H1 (cell line): ENCODE data around the gene SNX21. TPM values are rescaled to one million over a fixed set of nuclear protein-coding genes. Genes with fewer than 3 reads are reported as not detected.
A peak's percentile ranks its signal among the peaks of the same experiment; 100 is the strongest.

ENCODE experiments used
- CTCF ChIA-PET: fragments of 300-600 bp; sonication (Branson Sonifier 250); formaldehyde crosslinking; loops from one replicate; lab custom pipeline; 2021; ENCODE audit not compliant: partially characterized antibody; lab: Charles Lee
- POLR2A ChIA-PET: fragments of 300-600 bp; sonication (Branson Sonifier 250); formaldehyde crosslinking; loops from one replicate; lab custom pipeline; 2021; ENCODE audit warnings: inconsistent platforms; ENCODE audit not compliant: partially characterized antibody; lab: Charles Lee
- DNase-seq, 2 experiments: peaks; one replicate each; pipeline versions ENCODE4 v3.0.0 to v3.0.0-alpha.2; 2010 to 2022; ENCODE audit warnings: low spot score in 2 of 2, low read depth in 1 of 2, mixed read lengths in 1 of 2
- FAIRE-seq: peaks from 2 replicates; lab custom pipeline; 2011; peaks lifted over from hg19 to GRCh38; lab: Jason Lieb, UNC
- H2AFZ ChIP-seq: 2 replicates; pipeline ENCODE4 v1.8.1; 2012; ENCODE audit warnings: low read length, inconsistent platforms
- H2AK5ac ChIP-seq: 2 replicates; pipeline ENCODE4 v1.6.1; 2013; ENCODE audit warnings: low read depth, low read length
- H2BK120ac ChIP-seq: replicated peaks from 2 replicates; pipeline ENCODE3; 2013; ENCODE audit warnings: low read depth, low read length, inconsistent platforms
- H2BK12ac ChIP-seq: 2 replicates; pipeline ENCODE4 v1.6.1; 2013; ENCODE audit warnings: low read depth, low read length
- H2BK15ac ChIP-seq: 2 replicates; pipeline ENCODE4 v1.6.1; 2013; ENCODE audit warnings: low read length
- H2BK20ac ChIP-seq: 2 replicates; pipeline ENCODE4 v1.6.1; 2013; ENCODE audit warnings: low read length
- H2BK5ac ChIP-seq: 2 replicates; pipeline ENCODE4 v1.6.1; 2013; ENCODE audit warnings: low read depth, low read length
- H3K14ac ChIP-seq: 2 replicates; pipeline ENCODE4 v1.6.1; 2013; ENCODE audit warnings: inconsistent platforms; ENCODE audit not compliant: insufficient read length
- H3K18ac ChIP-seq: 2 replicates; pipeline ENCODE4 v1.6.1; 2013; ENCODE audit warnings: low read length; ENCODE audit errors: extremely low read depth
- H3K23ac ChIP-seq: 2 replicates; pipeline ENCODE4 v1.6.1; 2013; ENCODE audit warnings: inconsistent platforms; ENCODE audit not compliant: insufficient read length
- H3K23me2 ChIP-seq: 2 replicates; pipeline ENCODE4 v1.6.1; 2013; ENCODE audit warnings: low read depth, low read length
- H3K27ac ChIP-seq: 2 replicates; pipeline ENCODE4 v1.6.1; 2011; ENCODE audit warnings: low read depth, low read length, inconsistent platforms
- H3K27me3 ChIP-seq, 4 experiments: replicated peaks in 1 of 4; 1 replicate in 1 of 4; 2 replicates in 3 of 4; pipeline versions ENCODE4 v1.6.1 to v1.8.1; 2011 to 2013; ENCODE audit warnings: low read length in 3 of 4, mild to moderate bottlenecking in 3 of 4, inconsistent platforms in 2 of 4, mixed read lengths in 2 of 4, moderate library complexity in 1 of 4; ENCODE audit not compliant: control insufficient read depth in 3 of 4, insufficient read depth in 3 of 4; ENCODE audit errors: extremely low read depth in 1 of 4
- H3K36me3 ChIP-seq, 4 experiments: 2 replicates each; pipeline versions ENCODE4 v1.6.1 to v1.8.1; 2011 to 2013; ENCODE audit warnings: mild to moderate bottlenecking in 4 of 4, low read length in 3 of 4, moderate library complexity in 2 of 4, control low read depth in 1 of 4, inconsistent platforms in 1 of 4; ENCODE audit not compliant: insufficient read depth in 4 of 4, control insufficient read depth in 2 of 4
- H3K4ac ChIP-seq: replicated peaks from 2 replicates; pipeline ENCODE3; 2013; ENCODE audit warnings: low read length, low read depth, mixed read lengths, inconsistent platforms; ENCODE audit not compliant: insufficient read length
- H3K4me1 ChIP-seq, 4 experiments: replicated peaks in 1 of 4; 1 replicate in 1 of 4; 2 replicates in 3 of 4; pipeline versions ENCODE4 v1.6.1 to v1.8.1; 2011 to 2013; ENCODE audit warnings: low read length in 3 of 4, inconsistent platforms in 2 of 4, mixed read lengths in 1 of 4; ENCODE audit not compliant: insufficient read depth in 4 of 4, control insufficient read depth in 3 of 4
- H3K4me2 ChIP-seq, 2 experiments: 2 replicates each; pipeline versions ENCODE4 v1.6.1 to v1.8.1; 2011 to 2013; ENCODE audit warnings: low read depth in 2 of 2, low read length in 2 of 2, control low read depth in 1 of 2, inconsistent platforms in 1 of 2, mild to moderate bottlenecking in 1 of 2; ENCODE audit not compliant: insufficient read depth in 1 of 2
- H3K4me3 ChIP-seq, 4 experiments: fragments of 200-600, 300-600 bp in 1 of 4; sonication (generic), shearing (Covaris generic), sonication (Bioruptor Twin) in 1 of 4; 2 replicates each; pipeline versions ENCODE4 v1.5.1 to v1.8.1; 2011 to 2016; ENCODE audit warnings: low read length in 4 of 4, low read depth in 3 of 4, control low read depth in 2 of 4, inconsistent platforms in 2 of 4, mild to moderate bottlenecking in 2 of 4, mixed read lengths in 1 of 4, moderate library complexity in 1 of 4; ENCODE audit not compliant: insufficient read depth in 2 of 4; ENCODE audit errors: extremely low read depth in 1 of 4
- H3K56ac ChIP-seq: replicated peaks from 2 replicates; pipeline ENCODE3; 2013; ENCODE audit warnings: low read depth, mild to moderate bottlenecking, mixed read lengths, low read length, inconsistent platforms; ENCODE audit not compliant: insufficient read length
- H3K79me1 ChIP-seq: 2 replicates; pipeline ENCODE4 v1.6.1; 2013; ENCODE audit warnings: low read depth, low read length, control low read depth
- H3K79me2 ChIP-seq, 2 experiments: 2 replicates each; pipeline versions ENCODE4 v1.6.1 to v1.8.1; 2012 to 2013; ENCODE audit warnings: low read length in 2 of 2, mild to moderate bottlenecking in 2 of 2, inconsistent platforms in 1 of 2; ENCODE audit not compliant: insufficient read depth in 2 of 2, control insufficient read depth in 1 of 2
- H3K9ac ChIP-seq, 4 experiments: replicated peaks in 1 of 4; 1 replicate in 1 of 4; 2 replicates in 3 of 4; pipeline versions ENCODE4 v1.6.1 to v1.8.1; 2011 to 2013; ENCODE audit warnings: low read depth in 3 of 4, low read length in 3 of 4, control low read depth in 2 of 4, mild to moderate bottlenecking in 2 of 4, moderate library complexity in 2 of 4, inconsistent platforms in 1 of 4; ENCODE audit errors: extremely low read depth in 1 of 4
- H3K9me3 ChIP-seq, 2 experiments: 2 replicates each; pipeline versions ENCODE4 v1.6.1 to v1.8.1; 2012 to 2013; ENCODE audit warnings: mild to moderate bottlenecking in 2 of 2, moderate library complexity in 2 of 2, control low read depth in 1 of 2, inconsistent platforms in 1 of 2, low read depth in 1 of 2, low read length in 1 of 2, mixed read lengths in 1 of 2; ENCODE audit not compliant: insufficient read depth in 2 of 2
- H4K20me1 ChIP-seq, 2 experiments: replicated peaks in 1 of 2; 2 replicates each; pipeline versions ENCODE3 to v1.8.1; 2011 to 2013; ENCODE audit warnings: inconsistent platforms in 2 of 2, low read length in 2 of 2, mild to moderate bottlenecking in 1 of 2; ENCODE audit not compliant: insufficient read depth in 2 of 2, control insufficient read depth in 1 of 2
- H4K5ac ChIP-seq: 2 replicates; pipeline ENCODE4 v1.6.1; 2013; ENCODE audit warnings: low read length, low read depth, mixed read lengths, inconsistent platforms; ENCODE audit not compliant: insufficient read length
- H4K8ac ChIP-seq: 2 replicates; pipeline ENCODE4 v1.8.0; 2013; ENCODE audit warnings: mild to moderate bottlenecking, moderate library complexity, low read length, inconsistent platforms; ENCODE audit not compliant: insufficient read depth; ENCODE audit errors: extremely low read depth
- H4K91ac ChIP-seq: replicated peaks from 2 replicates; pipeline ENCODE3; 2013; ENCODE audit warnings: low read length, mixed read lengths, inconsistent platforms; ENCODE audit not compliant: insufficient read length
- ATF3 ChIP-seq: IDR thresholded peaks from 2 replicates; pipeline ENCODE4 v1.6.1; 2011; ENCODE audit warnings: low read depth, mild to moderate bottlenecking, low read length; ENCODE audit not compliant: insufficient read depth
- CBX5 ChIP-seq: fragments of 300-800, 300-1000 bp; sonication (generic); IDR thresholded peaks from 2 replicates; pipeline ENCODE4 v1.7.1; 2016; ENCODE audit warnings: antibody characterized with exemption, low read length, low read depth
- CEBPB ChIP-seq: IDR thresholded peaks from 2 replicates; pipeline ENCODE4 v1.6.1; 2012; ENCODE audit warnings: low read depth, low read length
- GTF2F1 ChIP-seq: IDR thresholded peaks from 2 replicates; pipeline ENCODE4 v1.6.1; 2012; ENCODE audit warnings: low read depth, low read length, improper control_type of control experiment, borderline replicate concordance
- KDM5A ChIP-seq: fragments of 200-600 bp; IDR thresholded peaks from 2 replicates; pipeline ENCODE4 v1.7.1; 2012; ENCODE audit warnings: mild to moderate bottlenecking, low read length, inconsistent platforms, mixed read lengths
- PHF8 ChIP-seq: fragments of 200-600 bp; sonication (generic); conservative IDR thresholded peaks from 2 replicates; pipeline ENCODE4 v1.7.1; 2012; ENCODE audit warnings: low read depth, mild to moderate bottlenecking, inconsistent platforms, low read length, moderate library complexity
- SAP30 ChIP-seq: fragments of 300-600 bp; sonication (generic); IDR thresholded peaks from 2 replicates; pipeline ENCODE4 v1.7.1; 2012; ENCODE audit warnings: low read length, moderate library complexity, mild to moderate bottlenecking, inconsistent platforms; ENCODE audit not compliant: insufficient read depth, insufficient replicate concordance
- SP2 ChIP-seq: IDR thresholded peaks from 2 replicates; pipeline ENCODE4 v1.6.1; 2012; ENCODE audit warnings: mild to moderate bottlenecking, low read length, inconsistent platforms
- SRF ChIP-seq: IDR thresholded peaks from 2 replicates; pipeline ENCODE4 v1.6.1; 2011; ENCODE audit warnings: mild to moderate bottlenecking, low read depth, low read length, moderate library complexity
- WGBS, 2 experiments: shearing (Covaris generic) in 1 of 2; methylation state at CpG; one replicate each; pipeline versions ENCODE4 v1.1.6 to v1.1.7; 2013 to 2015; ENCODE audit warnings: low lambda C conversion rate in 2 of 2, mixed read lengths in 2 of 2, inconsistent platforms in 1 of 2, low coverage in 1 of 2, missing lambda C conversion rate in 1 of 2; ENCODE audit not compliant: insufficient replicate concordance in 2 of 2, insufficient coverage in 1 of 2, insufficient read length in 1 of 2; ENCODE audit errors: extremely low coverage in 1 of 2, missing lambda C conversion rate in 1 of 2; 5-methylcytosine and 5-hydroxymethylcytosine counted together
- polyA plus RNA-seq, 7 experiments: library from polyadenylated mRNA; depleted of rRNA in 3 of 7; stranded (reverse) in 5 of 7; unstranded in 2 of 7; fragments of >200 nt in 5 of 7; fragments of 200-250 nt in 2 of 7; gene quantifications; 1 replicate in 5 of 7; 2 replicates in 1 of 7; 4 replicates in 1 of 7; pipeline versions ENCODE4 v1.2.1 to v1.2.3, GENCODE V29; 2011 to 2013; ENCODE audit warnings: missing spikeins in 2 of 7, mixed read lengths in 2 of 7
- total RNA-seq: library from RNA; stranded (reverse); fragmentation: NEBNext Ultra II Directional; extraction: Animal tissue kit (Norgen Biotek cat#: 25700); gene quantifications from 2 replicates; pipeline ENCODE4 v1.2.1, GENCODE V29; 2021

Gene SNX21
- total and polyA plus RNA-seq, 2 of the 8 experiments (the other 6 are each of a cell fraction or from before 2014, with no cell fraction given), result 15.8 to 16.8 TPM

GRCh38 chr20:45812157-45813005 is 21.2 kb upstream of the SNX21 start, which contains the start of gene UBE2C:
Gene UBE2C, plus strand, starts transcription at chr20:45812644. Its CDS starts 52 bp downstream, at chr20:45812696.
- H3K18ac ChIP-seq, result peak within 1 kb of the TSS; percentile 83
- peak within 1 kb of the TSS; percentile 80 to 93 for H3K4me2 ChIP-seq
- peak within 1 kb of the TSS; percentile 94 for H3K4ac ChIP-seq
- H2BK120ac ChIP-seq, result no peak within 1 kb of the TSS
- H4K5ac ChIP-seq, result peak within 1 kb of the TSS; percentile 26
- 1% methylated on average over 53 of the region's 65 CpGs; no CpG with 5 or more reads in 1 of the 2 experiments for WGBS, 2 experiments
- H2BK15ac ChIP-seq, result peak within 1 kb of the TSS; percentile 72; the same call in 1 of the 2 replicates
- H3K27me3 ChIP-seq, result no peaks in the 10 kb centered on the region
- no peak within 1 kb of the TSS for H4K91ac ChIP-seq
- ChIA-PET CTCF (interaction anchor here (1.1 to 2.3 kb wide), 7 partner anchors 13 to 363 kb away, joined by 3 to 13 read pairs (median 4); no protein-coding TSS in a partner anchor), POLR2A (interaction anchor here (0.7 to 10.4 kb wide), 22 partner anchors 8 to 265 kb away, joined by 3 to 96 read pairs (median 4); partner anchors contain the start of genes ACOT8, CTSA, EPPIN and NEURL2)
- 0 out of 2 replicates have a peak within 1 kb of the TSS, but pooled peaks have one; percentile 39 for H2BK12ac ChIP-seq
- H4K8ac ChIP-seq, result peak within 1 kb of the TSS; percentile 81
- peak within 1 kb of the TSS; percentile 91 to 100 (median 98) for H3K4me3 ChIP-seq
- H3K14ac ChIP-seq, result no peak within 1 kb of the TSS
- H3K23ac ChIP-seq, result no peak within 1 kb of the TSS
- peak within 1 kb of the TSS; percentile 81; the same call in 1 of the 2 replicates for H2BK5ac ChIP-seq
- DNase-seq (peak; percentile 96 to 99), FAIRE-seq (peak; percentile 92)
- peaks cover 7 to 20% of the 10 kb centered on the region in 2 experiments for H3K79me2 ChIP-seq
- H2AK5ac ChIP-seq, result peak within 1 kb of the TSS; percentile 93; the same call in 1 of the 2 replicates
- no peak within 1 kb of the TSS for H2AFZ ChIP-seq
- H4K20me1 ChIP-seq, result peaks cover 5 to 7% of the 10 kb centered on the region in 2 experiments
- no peaks in the 10 kb centered on the region for H3K9me3 ChIP-seq
- H3K36me3 ChIP-seq, result peaks cover 18 to 55% (median 38%) of the 10 kb centered on the region in 4 experiments
- peaks cover 9% of the 10 kb centered on the region; the same call in 1 of the 2 replicates for H3K23me2 ChIP-seq
- H3K4me1 ChIP-seq, result peaks cover 0 to 4% (median 2%) of the 10 kb centered on the region in 4 experiments; a peak in 3 of 7 replicates
- peaks cover 5% of the 10 kb centered on the region for H3K79me1 ChIP-seq
- H3K27ac ChIP-seq, result peak within 1 kb of the TSS; percentile 74; the same call in 1 of the 2 replicates
- peak within 1 kb of the TSS; percentile 72 to 88 (median 80) for H3K9ac ChIP-seq
- H2BK20ac ChIP-seq, result no peak within 1 kb of the TSS
- peak within 1 kb of the TSS; percentile 78 for H3K56ac ChIP-seq
- no peak for TF ChIP-seq SRF
- no peak for TF ChIP-seq GTF2F1
- TF ChIP-seq ATF3, result no peak
- TF ChIP-seq PHF8, result peak; percentile 80
- no peak for TF ChIP-seq CBX5
- peak; percentile 86 for TF ChIP-seq SP2
- 0 out of 2 replicates have a peak, but pooled peaks have one; percentile 38 for TF ChIP-seq KDM5A
- peak; percentile 12 for TF ChIP-seq SAP30
- no peak for TF ChIP-seq CEBPB
